AG04449 (cell line): ENCODE measurements around the gene KANK4.
"Not testable (repeated sequence)": the region's sequence is repeated elsewhere in the genome, so short reads cannot be mapped to it uniquely, and the experiment has no call there.

Source experiments
- CTCF ChIA-PET: fragments of 350-600 bp; formaldehyde crosslinking; extraction: SDS; loops from one replicate; lab custom pipeline; 2021; ENCODE audit warnings: antibody characterized with exemption; lab: Yijun Ruan, JAX
- POLR2A ChIA-PET: fragments of 400-600, 350-600 bp; formaldehyde crosslinking; extraction: SDS; loops from one replicate; lab custom pipeline; 2020; ENCODE audit warnings: antibody characterized with exemption, inconsistent platforms; lab: Yijun Ruan, JAX
- DNase-seq: peaks from one replicate; pipeline ENCODE4 v3.0.0-alpha.2; 2010; ENCODE audit warnings: low read depth, low spot score
- H3K4me3 ChIP-seq: 2 replicates; pipeline ENCODE4 v1.5.1; 2011; ENCODE audit warnings: low read depth, mild to moderate bottlenecking, control low read depth, low read length
- CTCF ChIP-seq: IDR thresholded peaks from one replicate; pipeline ENCODE4 v1.5.1; 2011; ENCODE audit warnings: mild to moderate bottlenecking, moderate library complexity, low read length, control low read depth, inconsistent platforms; ENCODE audit not compliant: insufficient read depth; ENCODE audit errors: missing control alignments

KANK4 gene

GRCh38 chr1:62259551-62259950 lies 59.7 kb downstream of the KANK4 start:
- ChIA-PET CTCF (no interaction called here), POLR2A (no interaction called here)
- TF ChIP-seq CTCF = no peak
- no peak for DNase-seq
- no peak overlapping the region for H3K4me3 ChIP-seq

- CTCF ChIA-PET = no interaction called here
- no peak for TF ChIP-seq CTCF
These were observed 69.0 kb downstream of the KANK4 start for GRCh38 chr1:62250126-62250726.

GRCh38 chr1:62247391-62248168 lies 71.7 kb downstream of the KANK4 start:
- TF ChIP-seq CTCF = no peak
- POLR2A ChIA-PET = no interaction called here
- no peak overlapping the region for H3K4me3 ChIP-seq
- no peak for DNase-seq
- CTCF ChIA-PET = no interaction called here

More at GRCh38 chr1:62250126-62250726, 69.0 kb downstream of the KANK4 start:
- no peak for DNase-seq
- H3K4me3 ChIP-seq = no peak overlapping the region
- POLR2A ChIA-PET = no interaction called here

GRCh38 chr1:62245201-62245600 lies 74.0 kb downstream of the KANK4 start:
- H3K4me3 ChIP-seq = no peak overlapping the region
- TF ChIP-seq CTCF = no peak
- ChIA-PET CTCF (no interaction called here), POLR2A (no interaction called here)
- no peak for DNase-seq

GRCh38 chr1:62244380-62244779 lies 74.9 kb downstream of the KANK4 start:
- DNase-seq, H3K4me3 ChIP-seq, CTCF ChIA-PET, POLR2A ChIA-PET: not testable (repeated sequence)

GRCh38 chr1:62241371-62242131 lies 77.7 kb downstream of the KANK4 start:
- POLR2A ChIA-PET = no interaction called here
- no peak for TF ChIP-seq CTCF
- CTCF ChIA-PET = no interaction called here

More at GRCh38 chr1:62241371-62242131, 77.7 kb downstream of the KANK4 start:
- H3K4me3 ChIP-seq = no peak overlapping the region
- DNase-seq = no peak
